Activated CD8-positive, alpha-beta memory T cell treated with anti-CD3 and anti-CD28 coated beads, Interleukin-2, amount 50 U/mL, for 24 hours (primary cell): ENCODE results near the gene STAT5B.

Experiments
- DNase-seq: peaks from one replicate; pipeline ENCODE4 v3.0.0-alpha.2; 2020; ENCODE audit errors: extremely low read depth

STAT5B gene

GRCh38 chr17:42179911-42180410, 96.2 kb downstream of the STAT5B start:
- DNase-seq = no peak

- DNase-seq = no peak
Observed at GRCh38 chr17:42179335-42179734, 96.9 kb downstream of the STAT5B start.

GRCh38 chr17:42178817-42179216, 97.4 kb downstream of the STAT5B start:
- DNase-seq = no peak

- DNase-seq = no peak
Observed at GRCh38 chr17:42177684-42178083, 98.5 kb downstream of the STAT5B start.

GRCh38 chr17:42174126-42174783, 101.9 kb downstream of the STAT5B start:
- DNase-seq = no peak

GRCh38 chr17:42171831-42172230, 104.4 kb downstream of the STAT5B start:
- no peak for DNase-seq

- no peak for DNase-seq
Observed at GRCh38 chr17:42169351-42169750, 106.8 kb downstream of the STAT5B start.

- DNase-seq = no peak
Observed at GRCh38 chr17:42167807-42168206, 108.4 kb downstream of the STAT5B start.

- no peak for DNase-seq
Observed at GRCh38 chr17:42166196-42166763, 109.9 kb downstream of the STAT5B start.

- DNase-seq = no peak
Observed at GRCh38 chr17:42165751-42166150, 110.4 kb downstream of the STAT5B start.

- no peak for DNase-seq
Observed at GRCh38 chr17:42163696-42164407, 112.3 kb downstream of the STAT5B start.

- DNase-seq = no peak
Observed at GRCh38 chr17:42163113-42163512, 113.1 kb downstream of the STAT5B start.

- no peak for DNase-seq
Observed at GRCh38 chr17:42160531-42160910, 115.7 kb downstream of the STAT5B start.

GRCh38 chr17:42159796-42160530, 116.2 kb downstream of the STAT5B start:
- DNase-seq = no peak

GRCh38 chr17:42155614-42156045, 120.6 kb downstream of the STAT5B start:
- DNase-seq = no peak

- DNase-seq = no peak
Observed at GRCh38 chr17:42153919-42154742, 122.1 kb downstream of the STAT5B start.
